ENCODE results near the gene PLA2R1. TPM values are rescaled to one million over a fixed set of nuclear protein-coding genes. Genes with fewer than 3 reads are reported as not detected.
A peak's percentile ranks its signal among the peaks of the same experiment; 100 is the strongest.

PLA2R1 gene
- polyA plus RNA-seq, 2 of the 4 experiments (the other 2 are of a cell fraction) = 3.3 to 6.8 TPM

DNA sequence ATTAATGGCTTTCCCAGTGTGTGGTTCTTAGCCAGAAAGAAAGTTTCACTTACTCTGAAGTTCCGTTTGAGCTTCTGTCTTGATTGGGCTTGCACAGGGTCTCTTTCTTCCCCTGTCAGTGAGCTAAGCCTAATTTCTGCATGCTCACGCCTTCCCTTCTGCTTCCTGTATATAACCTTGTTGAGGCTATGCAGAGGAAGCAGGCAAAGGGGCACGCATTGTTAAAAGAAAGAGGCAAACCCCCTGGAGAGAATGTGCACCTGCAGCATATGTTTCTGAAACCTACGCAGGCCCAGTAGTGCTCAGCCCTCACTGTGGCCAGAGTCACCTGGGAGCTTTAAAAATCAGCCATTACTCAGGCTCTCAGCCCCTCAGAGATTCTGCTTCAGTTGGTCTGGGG, 14.5 kb upstream of the PLA2R1 start:
- ChIA-PET POLR2A (no interaction called here), CTCF (interaction anchor here (1.1 to 4.0 kb wide), 7 partner anchors 9 to 986 kb away, joined by 3 to 28 read pairs (median 6); no protein-coding TSS in a partner anchor)
- 78% methylated on average over 4 of the region's 4 CpGs for WGBS (ENCODE audit: missing lambda C conversion rate)
- no peak overlapping the region for H3K4me3 ChIP-seq
- H3K4me2 ChIP-seq = no peak overlapping the region
- H3K27ac ChIP-seq = no peak overlapping the region
- peaks cover 14% of the 10 kb centered on the region; the same call in 2 of the 3 replicates for H3K4me1 ChIP-seq
- ATAC-seq (no peak), FAIRE-seq (no peak), DNase-seq (ENCODE audit: low read depth in 1 of 2, low spot score in 1 of 2) (no peak)
- TF ChIP-seq TP53 (CRISPR knock-in tag; IDR thresholded peaks at IDR 0.05) (no peak), BCL3 (IDR thresholded peaks at IDR 0.05) (no peak), ZC3H11A (IDR thresholded peaks at IDR 0.05) (no peak), HOXB13 (CRISPR knock-in tag; IDR thresholded peaks at IDR 0.05; ENCODE audit: low read depth) (no peak), RAD21 (conservative IDR thresholded peaks at IDR 0.05 in 1 of 2, IDR thresholded peaks at IDR 0.05 in 1 of 2) (no peak), MYC (IDR thresholded peaks at IDR 0.05; ENCODE audit: borderline replicate concordance, low read length) (no peak), USF2 (IDR thresholded peaks at IDR 0.05) (no peak), CHD2 (IDR thresholded peaks at IDR 0.05; ENCODE audit: low read length, partially characterized antibody) (no peak), HEYL (CRISPR knock-in tag; IDR thresholded peaks at IDR 0.05) (no peak)
- TF ChIP-seq, protein P1, sequence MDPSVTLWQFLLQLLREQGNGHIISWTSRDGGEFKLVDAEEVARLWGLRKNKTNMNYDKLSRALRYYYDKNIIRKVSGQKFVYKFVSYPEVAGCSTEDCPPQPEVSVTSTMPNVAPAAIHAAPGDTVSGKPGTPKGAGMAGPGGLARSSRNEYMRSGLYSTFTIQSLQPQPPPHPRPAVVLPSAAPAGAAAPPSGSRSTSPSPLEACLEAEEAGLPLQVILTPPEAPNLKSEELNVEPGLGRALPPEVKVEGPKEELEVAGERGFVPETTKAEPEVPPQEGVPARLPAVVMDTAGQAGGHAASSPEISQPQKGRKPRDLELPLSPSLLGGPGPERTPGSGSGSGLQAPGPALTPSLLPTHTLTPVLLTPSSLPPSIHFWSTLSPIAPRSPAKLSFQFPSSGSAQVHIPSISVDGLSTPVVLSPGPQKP (IDR thresholded peaks at IDR 0.05; ENCODE audit: low read depth, low read length) = no peak
- H3K9me3 ChIP-seq = no peaks in the 10 kb centered on the region

- TF ChIP-seq MAX (IDR thresholded peaks at IDR 0.05) (no peak), KDM1A (IDR thresholded peaks at IDR 0.05; ENCODE audit: low read depth) (no peak), BCL3 (IDR thresholded peaks at IDR 0.05) (no peak), ESRRA (IDR thresholded peaks at IDR 0.05; ENCODE audit: borderline replicate concordance, low read length) (no peak), EP300 (IDR thresholded peaks at IDR 0.05) (no peak), TP53 (CRISPR knock-in tag; IDR thresholded peaks at IDR 0.05) (no peak), SREBF2 (IDR thresholded peaks at IDR 0.05) (no peak), JUNB (IDR thresholded peaks at IDR 0.05) (no peak)
- TF ChIP-seq, protein P1 (IDR thresholded peaks at IDR 0.05; ENCODE audit: low read depth, low read length) = no peak
- ChIA-PET POLR2A (no interaction called here), CTCF (interaction anchor here (0.6 to 4.0 kb wide), 4 partner anchors 10 to 21 kb away, joined by 3 to 28 read pairs (median 8); no protein-coding TSS in a partner anchor)
- ATAC-seq (no peak), DNase-seq (ENCODE audit: low read depth in 1 of 2, low spot score in 1 of 2) (no peak), FAIRE-seq (no peak)
- WGBS (ENCODE audit: missing lambda C conversion rate) = 83% methylated on average over 2 of the region's 2 CpGs
- H3K4me1 ChIP-seq = peaks cover 14% of the 10 kb centered on the region; the same call in 2 of the 3 replicates
- no peak overlapping the region for H3K4me3 ChIP-seq
- H3K27ac ChIP-seq = no peak overlapping the region
- no peaks in the 10 kb centered on the region for H3K9me3 ChIP-seq
- H3K4me2 ChIP-seq = peak overlapping the region; percentile 8; the same call in 2 of the 3 replicates
Measured at GRCh38 chr2:160076241-160076640, 13.8 kb upstream of the PLA2R1 start.

Measured in A549 (cell line).